K562 (cell line): Measurements from ENCODE around the gene GOLGA8B. TPM values are rescaled to one million over a fixed set of nuclear protein-coding genes. Genes with fewer than 3 reads are reported as not detected.

ENCODE experiments used
- ATF1 ChIP-seq, 2 experiments: fragments of 450-650 bp in 1 of 2; IDR thresholded peaks; 2 replicates each; pipeline ENCODE4 v1.6.1; 2016; ENCODE audit warnings: missing compliant biosample characterization in 1 of 2, missing genetic modification characterization in 1 of 2
- CEBPG ChIP-seq, 3 experiments: fragments of 200-800 bp in 1 of 3; sonication (Bioruptor generic) in 1 of 3; sonication (generic) in 1 of 3; formaldehyde crosslinking in 1 of 3; IDR thresholded peaks in 2 of 3; conservative IDR thresholded peaks in 1 of 3; 2 replicates each; pipeline versions ENCODE4 v1.6.1 to v1.8.0; 2016 to 2022; ENCODE audit warnings: missing compliant biosample characterization in 2 of 3, missing genetic modification characterization in 2 of 3, mild to moderate bottlenecking in 1 of 3, missing genetic modification reagents in 1 of 3
- CHAMP1 ChIP-seq: fragments of 450-650 bp; IDR thresholded peaks from 2 replicates; pipeline ENCODE4 v1.6.1; 2016; ENCODE audit warnings: mild to moderate bottlenecking
- CLOCK ChIP-seq: fragments of 250-450 bp; sonication (Bioruptor Pico); IDR thresholded peaks from 2 replicates; pipeline ENCODE4 v1.4.0; 2020; ENCODE audit warnings: mild to moderate bottlenecking, moderate library complexity, borderline replicate concordance
- HBP1 ChIP-seq: fragments of 450-650 bp; formaldehyde crosslinking; IDR thresholded peaks from 2 replicates; pipeline ENCODE4 v1.4.0; 2022; ENCODE audit warnings: missing genetic modification characterization
- POLR2A ChIP-seq: fragments of 450-650 bp; conservative IDR thresholded peaks from 2 replicates; pipeline ENCODE4 v1.6.1; 2016
- RAD51 ChIP-seq: fragments of 450-650 bp; IDR thresholded peaks from 2 replicates; pipeline ENCODE4 v1.7.1; 2016; ENCODE audit warnings: low read depth, mild to moderate bottlenecking, borderline replicate concordance
- RERE ChIP-seq: sonication (generic); formaldehyde crosslinking; IDR thresholded peaks from 2 replicates; pipeline ENCODE4 v1.8.0; 2023; ENCODE audit warnings: missing genetic modification reagents, mild to moderate bottlenecking, borderline replicate concordance
- THRAP3 ChIP-seq: fragments of 450-650 bp; IDR thresholded peaks from 2 replicates; pipeline ENCODE4 v1.6.1; 2016; ENCODE audit warnings: mild to moderate bottlenecking, inconsistent platforms, borderline replicate concordance
- TSC22D4 ChIP-seq: fragments of 450-650 bp; IDR thresholded peaks from 2 replicates; pipeline ENCODE4 v1.6.1; 2016; ENCODE audit warnings: missing genetic modification characterization, missing biosample characterization, control low read depth
- ZNF224 ChIP-seq: sonication (generic); formaldehyde crosslinking; IDR thresholded peaks from 2 replicates; pipeline ENCODE4 v1.8.0; 2022; ENCODE audit warnings: mild to moderate bottlenecking, missing genetic modification reagents
- ZNF436 ChIP-seq: fragments of 250-450, 450-650 bp; sonication (Bioruptor Pico); formaldehyde crosslinking; IDR thresholded peaks from 2 replicates; pipeline ENCODE4 v1.7.0; 2020; ENCODE audit warnings: mild to moderate bottlenecking
- ZNF511 ChIP-seq: sonication (generic); formaldehyde crosslinking; IDR thresholded peaks from 2 replicates; pipeline ENCODE4 v1.8.0; 2022; ENCODE audit warnings: mild to moderate bottlenecking, missing genetic modification reagents
- polyA plus RNA-seq, 8 experiments: library from polyadenylated mRNA; depleted of rRNA in 4 of 8; stranded (reverse) in 5 of 8; unstranded in 3 of 8; fragments of >200 nt; fragmentation: Nextera tagmentation in 2 of 8; fragmentation: Illumina TruSeq in 1 of 8; extraction: Ambion mirVana in 2 of 8; extraction: Trizol in 1 of 8; gene quantifications; 2 replicates each; pipeline versions ENCODE4 v1.2.1 to v1.2.3, GENCODE V29; 2011 to 2014; ENCODE audit warnings: inconsistent platforms in 1 of 8, missing spikeins in 1 of 8
- total RNA-seq, 7 experiments: library from RNA; depleted of rRNA in 6 of 7; stranded (reverse); fragments of >200 nt in 6 of 7; fragmentation: Illumina TruSeq in 2 of 7; extraction: Trizol in 2 of 7; gene quantifications; 2 replicates each; pipeline versions ENCODE4 v1.2.1 to v1.2.3, GENCODE V29; 2011 to 2021; ENCODE audit warnings: low replicate concordance in 1 of 7

Gene GOLGA8B
- total and polyA plus RNA-seq, 9 of the 15 experiments (the other 6 are each of a cell fraction or from before 2014, with no cell fraction given) = 7.9 to 236 (median 54.1) TPM

GRCh38 chr15:34588046-34588674 lies 4.7 kb upstream of the GOLGA8B start (continued):
- peak; percentile 66; the same call in 1 of the 2 replicates for TF ChIP-seq HBP1 (CRISPR knock-in tag)
- no peak for TF ChIP-seq ZNF224 (CRISPR knock-in tag)
- TF ChIP-seq CHAMP1 = peak; percentile 60; the same call in 1 of the 2 replicates
- no peak for TF ChIP-seq THRAP3
- TF ChIP-seq CLOCK (CRISPR knock-in tag) = no peak
- TF ChIP-seq ATF1 (CRISPR knock-in tag; IDR thresholded peaks at IDR 0.05) = no peak
- TF ChIP-seq ATF1 (tag; IDR thresholded peaks at IDR 0.05) = peak; percentile 48; the same call in 1 of the 2 replicates
- no peak for TF ChIP-seq CEBPG (CRISPR knock-in tag; IDR thresholded peaks at IDR 0.05)
- 0 out of 4 replicates have a peak, but pooled peaks of 1 of the 2 experiments have one; percentile 21 for TF ChIP-seq CEBPG (tag; conservative IDR thresholded peaks at IDR 0.05 in 1 of 2, IDR thresholded peaks at IDR 0.05 in 1 of 2)
- TF ChIP-seq ZNF436 (CRISPR knock-in tag) = no peak
- TF ChIP-seq RERE (CRISPR knock-in tag) = no peak
- TF ChIP-seq TSC22D4 (tag) = no peak
- no peak for TF ChIP-seq ZNF511 (CRISPR knock-in tag)
- TF ChIP-seq RAD51 = peak; percentile 16; the same call in 1 of the 2 replicates
- TF ChIP-seq POLR2A = peak; percentile 84
